ENCODE measurements around the gene DNER.

The DNER gene

DNA sequence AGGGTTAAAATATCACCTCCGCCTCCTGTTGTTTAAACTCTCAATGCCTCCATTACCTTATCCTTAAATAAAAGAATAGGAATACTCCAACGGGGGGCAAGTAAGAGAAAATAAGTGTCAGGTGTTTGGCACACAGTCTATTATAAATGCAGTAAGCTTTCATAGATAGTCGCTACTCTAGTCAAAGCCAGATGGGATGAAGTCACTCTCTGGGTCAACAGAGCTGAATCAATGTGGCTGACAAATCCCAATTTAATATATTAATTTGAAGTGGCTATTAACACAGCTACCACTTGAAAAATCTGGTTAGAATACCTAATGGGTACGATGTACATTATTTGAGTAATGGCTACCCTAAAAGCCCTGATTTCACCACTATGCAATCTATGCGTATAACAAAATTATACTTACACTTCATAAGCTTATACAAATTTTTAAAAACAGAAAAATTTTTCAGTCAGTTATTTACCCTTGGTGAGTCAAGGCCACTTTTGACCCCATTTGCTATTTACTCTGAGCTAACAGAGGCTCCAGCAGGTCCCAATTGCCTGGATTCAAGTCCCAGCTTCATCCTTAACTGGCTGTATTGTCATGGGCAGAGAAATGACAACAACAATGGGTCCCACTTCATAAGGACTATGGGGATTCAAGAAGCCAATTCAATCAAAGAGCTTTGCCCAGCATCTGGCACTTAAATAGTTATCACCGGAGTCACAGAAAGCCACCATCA lies 275.8 kb downstream of the DNER start:
- DNase-seq (ENCODE audit: low read depth in 2 of 2) = no peak

DNA sequence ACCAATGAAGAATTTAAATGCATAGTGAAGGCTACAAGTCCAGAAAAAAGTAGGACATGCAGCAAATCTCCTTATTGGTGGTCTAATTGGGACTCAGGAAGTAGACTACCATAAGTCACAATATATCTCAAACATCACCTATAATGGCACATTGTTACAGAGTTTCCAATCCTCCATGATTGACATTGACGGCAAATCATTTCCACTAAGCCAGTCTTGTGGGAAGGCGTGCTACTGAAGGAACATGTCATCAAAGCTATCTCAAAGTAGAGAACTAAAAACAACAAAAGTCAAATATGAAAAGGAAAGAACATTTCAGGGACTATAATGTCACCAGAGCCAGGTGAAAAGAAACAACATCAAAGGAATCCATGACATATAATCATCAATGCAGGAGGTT lies 276.9 kb downstream of the DNER start:
- DNase-seq (ENCODE audit: low read depth in 2 of 2) = no peak

DNA sequence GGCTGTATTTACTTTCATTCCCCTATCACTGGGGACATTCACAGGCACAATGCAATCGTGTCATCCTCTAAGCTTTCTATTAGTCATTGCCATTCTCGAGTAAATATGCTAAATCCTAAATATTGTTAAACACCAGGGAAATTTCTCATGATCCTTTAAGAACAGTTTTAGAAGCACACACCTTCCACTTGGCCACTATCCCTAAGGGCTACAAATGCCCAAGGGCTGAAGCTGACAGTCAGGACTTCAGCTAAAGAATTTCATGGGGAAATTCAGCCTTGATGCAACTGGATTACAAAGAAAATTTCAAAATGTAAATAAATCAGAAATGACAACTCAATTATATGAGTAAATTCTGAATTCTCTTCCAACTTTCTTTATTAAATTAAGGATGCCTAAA lies 280.2 kb downstream of the DNER start:
- DNase-seq (ENCODE audit: low read depth in 2 of 2) = no peak

- DNase-seq (ENCODE audit: low read depth in 2 of 2) = no peak
These were observed 281.0 kb downstream of the DNER start for GRCh38 chr2:229433351-229433750.

GRCh38 chr2:229431327-229431954 lies 282.9 kb downstream of the DNER start:
- DNase-seq (ENCODE audit: low read depth in 2 of 2) = no peak

- no peak for DNase-seq (ENCODE audit: low read depth in 2 of 2)
These were observed 284.8 kb downstream of the DNER start for GRCh38 chr2:229429589-229429988.

DNA sequence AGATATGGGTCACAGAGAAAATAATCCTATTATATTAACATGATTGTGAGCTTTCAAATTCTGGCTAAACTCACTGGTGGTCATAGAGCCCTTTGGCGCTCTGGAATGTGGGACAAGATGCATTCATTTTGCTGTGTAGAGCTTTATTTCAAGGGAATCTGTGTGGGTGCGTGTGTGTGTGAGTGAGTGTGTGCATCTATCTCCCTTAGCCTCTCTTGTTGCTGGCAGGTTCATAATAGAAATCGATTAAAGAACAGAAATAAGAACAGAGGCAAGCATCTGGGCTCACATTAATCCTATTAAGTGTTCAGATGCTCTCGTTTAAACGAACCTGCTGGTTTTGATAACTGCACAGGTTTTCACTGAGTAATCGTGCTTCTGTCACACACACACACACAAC lies 287.9 kb downstream of the DNER start:
- no peak for DNase-seq (ENCODE audit: low read depth in 2 of 2)

- DNase-seq (ENCODE audit: low read depth in 2 of 2) = no peak
These were observed 288.8 kb downstream of the DNER start for GRCh38 chr2:229425598-229425997.

DNA sequence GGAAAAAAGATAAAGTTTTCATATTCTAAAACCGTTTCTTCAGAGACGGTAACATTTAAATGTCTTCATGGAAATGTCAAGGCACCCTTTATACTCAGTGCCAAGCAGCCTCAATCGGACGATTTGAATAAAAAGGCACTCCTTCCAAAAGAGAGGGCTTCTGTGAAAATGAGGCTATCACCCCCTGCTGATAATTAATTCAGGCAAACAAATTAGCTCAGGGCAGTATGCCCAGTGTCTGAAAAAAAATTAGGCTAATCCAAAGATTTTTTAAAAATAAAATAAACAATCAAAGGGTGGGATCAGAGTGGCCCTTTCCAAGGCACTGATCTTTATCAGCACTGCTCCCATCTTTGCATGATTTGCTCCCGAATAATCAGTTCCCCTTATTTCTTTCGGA lies 292.3 kb downstream of the DNER start:
- no peak for DNase-seq (ENCODE audit: low read depth in 2 of 2)

- no peak for DNase-seq (ENCODE audit: low read depth in 2 of 2)
These were observed 295.2 kb downstream of the DNER start for GRCh38 chr2:229419158-229419557.

DNA sequence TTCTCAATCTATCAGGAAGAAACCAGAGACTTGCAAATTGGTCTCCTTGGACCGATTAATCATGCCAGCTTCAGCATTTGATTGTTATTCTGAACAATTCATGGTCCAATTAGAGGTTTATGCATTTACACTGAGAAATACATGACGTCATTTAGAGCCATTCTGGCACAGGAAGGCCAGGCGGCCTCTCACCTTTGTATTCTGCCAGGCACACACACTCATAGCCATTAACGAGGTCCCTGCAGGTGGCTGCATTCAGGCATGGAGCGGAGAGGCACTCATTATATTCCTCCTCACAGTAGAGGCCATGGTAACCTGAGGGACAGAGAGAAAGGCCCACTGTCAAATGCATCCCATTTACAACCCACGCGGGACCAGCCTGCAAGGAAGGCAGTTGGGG lies 296.4 kb downstream of the DNER start:
- no peak for DNase-seq (ENCODE audit: low read depth in 2 of 2)

GRCh38 chr2:229417176-229417575 lies 297.2 kb downstream of the DNER start:
- DNase-seq (ENCODE audit: low read depth in 2 of 2) = no peak

- no peak for DNase-seq (ENCODE audit: low read depth in 2 of 2)
These were observed 298.1 kb downstream of the DNER start for GRCh38 chr2:229416116-229416694.

GRCh38 chr2:229414631-229415030 lies 299.7 kb downstream of the DNER start:
- no peak for DNase-seq (ENCODE audit: low read depth in 2 of 2)

- DNase-seq (ENCODE audit: low read depth in 2 of 2) = no peak
These were observed 301.7 kb downstream of the DNER start for GRCh38 chr2:229412686-229413085.

GRCh38 chr2:229410946-229411345 lies 303.4 kb downstream of the DNER start:
- no peak for DNase-seq (ENCODE audit: low read depth in 2 of 2)

DNA sequence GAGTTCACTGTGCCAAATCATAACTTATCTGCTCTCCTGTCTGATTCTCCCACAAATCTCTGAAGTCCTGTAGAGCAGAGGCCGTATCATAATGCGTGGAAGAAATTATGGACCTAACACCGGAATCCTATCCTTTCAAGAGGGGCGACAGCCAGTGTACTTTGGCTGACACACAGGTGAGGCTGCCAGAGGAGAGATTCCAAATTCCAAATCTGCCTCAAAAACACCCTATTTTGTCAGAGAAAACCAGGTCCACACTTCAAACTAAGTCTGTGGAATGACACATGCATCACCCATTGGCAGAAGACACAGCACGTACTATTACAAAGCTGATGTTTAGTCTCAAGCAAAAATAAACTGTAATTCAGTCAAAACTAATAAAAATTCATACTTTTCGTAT lies 304.1 kb downstream of the DNER start:
- no peak for DNase-seq (ENCODE audit: low read depth in 2 of 2)

- no peak for DNase-seq (ENCODE audit: low read depth in 2 of 2)
These were observed 304.6 kb downstream of the DNER start for GRCh38 chr2:229409751-229410181.

GRCh38 chr2:229408962-229409361 lies 305.4 kb downstream of the DNER start:
- no peak for DNase-seq (ENCODE audit: low read depth in 2 of 2)

GRCh38 chr2:229408356-229408755 lies 306.0 kb downstream of the DNER start:
- no peak for DNase-seq (ENCODE audit: low read depth in 2 of 2)

GRCh38 chr2:229407170-229407569 lies 307.2 kb downstream of the DNER start:
- DNase-seq (ENCODE audit: low read depth in 2 of 2) = no peak

- DNase-seq (ENCODE audit: low read depth in 2 of 2) = no peak
These were observed 308.6 kb downstream of the DNER start for GRCh38 chr2:229405796-229406195.

DNA sequence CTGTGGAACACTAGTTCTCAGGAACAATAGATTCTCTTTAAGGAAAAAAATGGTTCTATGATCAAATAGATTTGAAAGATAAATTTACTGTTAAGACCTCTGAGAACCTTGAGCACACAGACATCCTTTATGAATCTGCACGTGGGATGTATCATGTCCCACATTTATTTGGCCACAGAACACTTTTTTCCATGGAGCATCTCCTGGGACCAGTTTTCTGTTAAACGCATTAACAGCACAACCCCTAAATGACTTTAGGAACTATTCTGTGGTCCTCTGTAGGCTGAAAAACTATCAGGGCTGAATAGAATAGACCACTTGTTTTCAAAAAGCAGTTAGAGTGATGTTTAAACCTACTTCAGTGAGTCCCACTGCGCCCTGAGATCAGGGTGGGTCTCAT lies 311.1 kb downstream of the DNER start:
- DNase-seq (ENCODE audit: low read depth in 2 of 2) = no peak

All from activated CD4-positive, alpha-beta T cell treated with anti-CD3 and anti-CD28 coated beads for 24 hours (primary cell).